ENCODE data around the gene ZCCHC24.
A peak's percentile ranks its signal among the peaks of the same experiment; 100 is the strongest.

ZCCHC24 gene

DNA sequence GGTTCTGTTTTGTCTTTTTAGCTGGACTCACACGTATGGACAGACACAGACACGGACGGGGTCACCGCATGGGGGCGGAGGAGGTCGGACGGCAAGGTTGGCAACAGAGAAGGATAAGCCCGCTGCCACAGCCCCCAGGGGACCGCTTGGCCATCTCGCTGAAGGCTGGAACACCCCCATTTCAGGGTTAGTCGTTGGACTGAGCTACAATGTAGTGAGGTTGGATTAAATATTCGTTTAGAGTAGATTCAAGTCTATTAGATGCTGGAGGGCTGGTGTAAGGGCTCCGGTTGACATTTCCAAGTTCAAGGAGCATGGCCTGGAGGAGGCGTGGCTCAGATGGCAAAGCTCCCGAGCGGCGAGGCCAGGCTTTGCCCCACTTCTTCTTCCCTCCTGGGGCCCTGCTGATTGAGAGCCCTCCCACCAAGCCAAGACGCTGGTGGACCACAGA, 62.9 kb downstream of the ZCCHC24 start:
- no peak for DNase-seq (ENCODE audit: low spot score)

- DNase-seq (ENCODE audit: low spot score): peak; percentile 96
Observed at GRCh38 chr10:79381804-79382221, 63.6 kb downstream of the ZCCHC24 start.

- no peak for DNase-seq (ENCODE audit: low spot score)
Observed at GRCh38 chr10:79380946-79381721, 64.3 kb downstream of the ZCCHC24 start.

DNA sequence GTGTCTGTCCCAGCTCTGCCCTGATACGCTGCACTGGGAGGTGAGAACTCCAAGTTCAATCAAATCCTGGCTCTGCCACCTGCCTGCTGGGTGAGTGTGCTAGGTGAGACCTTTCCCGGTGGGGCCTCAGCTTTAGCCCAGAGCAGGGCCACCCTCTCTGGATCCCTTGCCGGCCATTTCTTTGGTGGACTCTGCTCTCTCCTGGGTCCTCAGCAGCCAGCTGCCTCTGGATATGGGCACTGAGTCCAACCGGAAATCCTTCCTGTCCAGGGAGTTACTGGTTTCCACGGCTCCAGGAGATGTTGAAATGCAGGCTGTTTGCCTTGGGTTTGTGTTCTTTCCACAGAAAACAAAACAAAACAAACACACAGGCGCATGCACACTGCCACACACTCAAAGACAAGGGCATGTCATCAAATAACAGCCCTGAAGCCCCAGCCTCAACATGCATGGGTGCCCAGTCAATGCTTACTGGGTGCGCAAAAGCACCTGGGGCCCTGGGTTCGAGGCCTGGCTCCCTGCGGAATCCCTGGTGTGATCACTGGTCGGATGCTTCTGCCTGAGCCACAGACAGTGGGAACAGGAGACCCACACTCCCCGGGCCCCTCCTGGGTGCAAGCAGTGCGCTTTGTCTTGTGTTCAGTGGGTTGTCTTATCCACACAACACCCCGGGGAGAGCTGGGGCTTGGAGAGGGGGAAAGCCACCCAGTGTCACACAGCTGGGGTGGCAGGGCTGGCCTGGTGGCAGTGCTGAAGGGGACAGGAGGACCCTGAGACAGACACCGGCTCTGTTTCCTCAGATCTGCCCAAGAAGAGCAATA, 65.1 kb downstream of the ZCCHC24 start:
- DNase-seq (ENCODE audit: low spot score): peak; percentile 71

- DNase-seq (ENCODE audit: low spot score): no peak
Observed at GRCh38 chr10:79379512-79380124, 65.8 kb downstream of the ZCCHC24 start.

DNA sequence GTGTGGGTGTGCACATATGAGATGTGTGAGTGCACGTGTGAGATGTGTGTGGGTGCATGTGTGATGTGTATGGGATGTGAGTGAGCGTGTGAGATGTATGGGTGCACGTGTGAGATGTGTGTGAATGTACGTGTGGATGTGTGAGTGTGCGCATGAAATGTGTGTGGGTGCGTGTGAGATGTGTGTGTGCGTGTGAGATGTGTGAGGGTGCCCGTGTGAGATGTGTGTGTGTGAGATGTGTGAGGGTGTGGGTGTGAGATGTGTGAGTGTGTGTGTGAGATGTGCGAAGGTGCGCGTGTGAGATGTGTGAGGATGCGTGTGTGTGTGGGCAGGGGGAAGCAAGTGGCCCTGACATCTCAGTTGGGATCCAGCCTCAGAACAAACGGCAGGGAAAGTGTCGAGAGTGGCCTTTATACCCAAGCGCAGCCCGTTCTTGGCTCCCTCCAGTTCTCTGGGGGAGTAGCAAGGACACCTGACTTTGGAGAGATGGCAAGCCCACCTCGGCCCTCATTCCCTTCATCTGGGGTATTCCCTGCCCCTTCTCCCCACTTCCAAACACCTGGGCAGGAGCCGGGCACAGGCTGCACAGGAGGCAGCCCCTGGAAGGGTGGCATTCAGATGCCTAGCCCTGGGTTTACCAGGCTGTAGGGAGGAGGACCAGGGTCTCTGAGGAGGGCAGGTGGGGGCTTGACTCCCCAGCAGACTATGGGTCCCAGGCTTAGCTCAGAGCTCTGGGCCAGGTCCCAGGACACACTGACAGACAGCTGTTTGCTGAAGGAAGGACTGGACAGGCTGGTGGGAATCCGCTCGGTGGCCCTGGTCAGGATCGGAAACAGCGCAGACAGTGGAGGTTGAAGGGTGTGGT, 66.5 kb downstream of the ZCCHC24 start:
- DNase-seq (ENCODE audit: low spot score): no peak

DNA sequence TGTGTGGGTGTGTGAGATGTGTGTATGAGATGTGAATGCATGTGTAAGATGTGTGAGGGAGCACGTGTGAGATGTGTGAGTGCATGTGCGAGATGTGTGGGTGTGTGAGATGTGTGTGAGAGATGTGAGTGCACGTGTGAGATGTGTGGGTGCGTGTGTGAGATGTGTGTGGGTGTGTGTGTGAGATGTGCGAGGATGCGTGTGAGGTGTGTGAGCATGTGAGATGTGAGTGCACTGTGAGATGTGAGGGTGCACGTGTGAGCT, 67.1 kb downstream of the ZCCHC24 start:
- DNase-seq (ENCODE audit: low spot score): no peak

DNA sequence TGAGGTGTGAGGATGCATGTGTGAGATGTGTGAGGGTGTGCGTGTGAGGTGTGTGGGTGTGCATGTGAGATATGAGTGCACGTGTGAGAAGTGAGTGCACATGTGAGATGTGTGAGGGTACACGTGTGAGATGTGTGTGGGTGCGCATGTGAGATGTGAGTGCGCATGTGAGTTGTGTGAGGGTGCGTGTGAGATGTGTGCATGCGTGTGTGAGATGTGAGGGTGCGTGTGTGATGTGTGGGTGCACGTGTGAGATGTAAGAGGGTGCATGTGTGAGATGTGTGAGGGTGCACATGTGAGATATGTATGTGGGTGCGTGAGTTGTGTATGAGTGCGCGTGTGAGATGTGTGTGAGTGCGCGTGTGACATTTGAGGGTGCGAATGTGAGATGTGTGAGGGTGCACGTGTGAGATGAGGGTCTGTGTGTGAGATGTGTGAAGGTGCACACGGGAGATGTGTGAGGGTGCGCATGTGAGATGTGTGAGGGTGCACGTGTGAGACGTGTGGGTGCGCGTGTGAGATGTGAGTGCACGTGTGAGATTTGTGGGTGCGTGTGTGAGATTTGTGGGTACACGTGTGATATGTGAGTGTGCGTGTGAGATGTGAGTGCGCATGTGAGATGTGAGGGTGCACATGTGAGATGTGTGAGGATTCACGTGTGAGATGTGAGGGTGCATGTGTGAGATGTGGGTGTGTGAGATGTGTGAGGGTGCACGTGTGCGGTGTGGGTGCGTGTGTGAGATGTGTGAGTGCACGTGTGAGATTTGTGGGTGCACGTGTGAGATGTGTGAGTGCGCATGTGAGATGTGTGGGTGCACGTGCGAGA, 67.7 kb downstream of the ZCCHC24 start:
- no peak for DNase-seq (ENCODE audit: low spot score)

DNA sequence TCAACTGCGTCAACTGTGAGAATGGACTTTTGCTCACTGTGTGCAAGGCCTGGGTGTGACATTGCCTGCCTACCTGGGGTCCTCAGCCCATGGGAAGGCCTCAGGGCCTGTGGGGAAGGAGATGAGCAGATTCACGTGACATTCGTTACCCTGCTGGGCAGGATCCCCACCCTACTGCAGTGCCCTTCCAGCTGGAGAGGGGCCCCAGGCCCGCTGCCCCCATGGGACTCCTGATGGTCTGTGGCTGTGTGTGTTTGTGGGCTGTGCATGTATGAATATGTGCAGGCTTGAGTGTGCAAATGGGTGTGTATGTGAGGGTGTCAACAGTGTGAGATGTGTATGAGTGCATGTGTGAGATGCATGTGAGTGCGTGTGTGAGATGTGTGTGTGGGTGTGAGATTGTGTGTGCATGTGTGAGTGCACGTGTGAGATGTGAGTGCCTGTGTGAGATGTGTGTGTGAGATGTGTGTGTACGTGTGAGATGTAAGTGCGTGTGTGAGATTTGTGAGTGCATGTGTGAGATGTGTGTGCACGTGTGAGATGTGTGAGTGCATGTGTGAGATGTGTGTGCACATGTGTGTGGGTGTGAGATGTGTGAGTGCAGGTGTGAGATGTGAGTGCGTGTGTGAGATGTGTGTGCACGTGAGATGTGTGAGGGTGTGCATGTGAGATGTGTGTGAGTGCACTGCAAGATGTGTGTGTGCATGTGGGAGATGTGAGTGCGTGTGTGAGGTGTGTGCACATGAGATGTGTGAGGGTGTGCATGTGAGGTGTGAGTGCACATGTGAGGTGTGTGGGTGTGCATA, 68.5 kb downstream of the ZCCHC24 start:
- no peak for DNase-seq (ENCODE audit: low spot score)

GRCh38 chr10:79376078-79376628, 69.3 kb downstream of the ZCCHC24 start:
- DNase-seq (ENCODE audit: low spot score): no peak

DNA sequence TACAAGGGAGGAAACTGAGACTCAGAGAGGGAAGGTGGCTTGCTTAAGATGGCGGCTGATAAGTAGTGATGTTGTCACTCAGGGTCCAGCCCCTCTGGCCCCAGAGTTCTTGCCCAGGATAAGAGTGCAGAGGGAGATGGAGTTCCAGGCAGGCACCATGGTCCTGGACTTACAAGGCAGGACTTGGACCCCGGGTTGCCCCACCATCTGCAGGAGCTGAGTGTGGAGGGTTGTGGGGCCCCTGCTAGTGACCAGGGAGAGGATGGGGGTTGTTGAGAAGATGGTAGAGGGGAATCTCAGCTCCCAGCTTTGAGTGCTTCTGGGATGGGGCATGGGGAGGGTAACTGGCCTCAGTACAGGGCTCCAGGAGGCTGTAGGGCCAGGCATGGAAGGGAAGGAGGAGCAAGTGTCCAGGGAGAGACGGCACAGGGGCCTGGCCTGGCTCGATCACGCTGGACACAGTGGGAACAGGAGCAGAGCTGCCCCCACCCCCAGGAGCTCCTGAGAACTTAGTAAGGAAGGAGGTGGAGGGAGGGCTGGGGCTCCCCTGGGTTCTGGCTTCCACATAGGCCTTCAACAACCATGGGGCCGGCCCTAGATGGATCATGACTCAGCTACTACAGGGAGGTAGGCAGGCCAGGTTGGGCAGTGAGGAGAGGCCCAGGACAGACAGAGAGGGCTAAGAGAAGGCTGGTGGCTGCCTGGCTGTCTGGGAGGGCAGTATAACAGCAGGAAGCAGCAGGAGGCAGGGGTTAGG, 69.9 kb downstream of the ZCCHC24 start:
- DNase-seq (ENCODE audit: low spot score): peak; percentile 39

DNA sequence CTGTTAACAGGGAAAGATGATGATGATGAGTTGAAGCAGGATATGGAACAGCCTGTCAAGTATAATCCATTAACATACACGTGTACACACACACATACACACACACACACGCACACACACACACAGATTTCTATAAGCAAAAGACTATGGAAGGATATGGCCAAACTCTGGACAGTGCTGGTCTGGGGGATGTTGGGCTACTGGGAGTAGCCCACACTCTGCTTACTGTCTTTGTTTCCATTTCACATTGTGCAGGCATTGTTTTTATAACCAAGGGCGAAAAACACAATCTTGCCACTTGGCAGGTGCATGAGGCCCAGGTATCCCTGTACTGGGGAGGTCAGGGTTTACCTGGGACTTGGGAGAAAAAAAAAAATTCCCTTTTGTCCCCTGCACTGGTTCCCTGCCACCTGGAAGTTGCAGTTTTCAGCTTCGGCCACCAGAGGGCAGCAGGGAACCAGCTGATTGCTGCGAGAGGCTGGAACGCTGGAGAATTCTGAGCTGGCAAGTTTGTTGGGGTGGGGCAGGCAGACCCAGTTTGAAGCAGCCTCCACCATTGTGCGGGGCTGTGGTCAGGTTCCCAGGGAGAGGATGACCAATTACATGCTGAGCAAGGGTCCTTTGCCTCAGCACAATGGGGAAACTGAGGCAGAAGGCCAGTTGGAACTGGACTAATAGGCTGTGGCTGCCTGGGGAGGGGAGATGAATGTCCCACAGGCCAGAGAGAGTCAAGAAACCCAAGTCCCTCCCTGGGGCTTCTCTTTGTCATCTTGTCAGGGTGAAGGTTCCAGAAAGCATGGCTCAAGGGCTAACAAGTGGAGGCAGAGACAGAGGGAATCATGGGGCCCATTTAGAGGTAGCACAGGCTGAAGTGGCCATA, 70.9 kb downstream of the ZCCHC24 start:
- peak; percentile 82 for DNase-seq (ENCODE audit: low spot score)

GRCh38 chr10:79372871-79373270, 72.6 kb downstream of the ZCCHC24 start:
- no peak for DNase-seq (ENCODE audit: low spot score)

DNA sequence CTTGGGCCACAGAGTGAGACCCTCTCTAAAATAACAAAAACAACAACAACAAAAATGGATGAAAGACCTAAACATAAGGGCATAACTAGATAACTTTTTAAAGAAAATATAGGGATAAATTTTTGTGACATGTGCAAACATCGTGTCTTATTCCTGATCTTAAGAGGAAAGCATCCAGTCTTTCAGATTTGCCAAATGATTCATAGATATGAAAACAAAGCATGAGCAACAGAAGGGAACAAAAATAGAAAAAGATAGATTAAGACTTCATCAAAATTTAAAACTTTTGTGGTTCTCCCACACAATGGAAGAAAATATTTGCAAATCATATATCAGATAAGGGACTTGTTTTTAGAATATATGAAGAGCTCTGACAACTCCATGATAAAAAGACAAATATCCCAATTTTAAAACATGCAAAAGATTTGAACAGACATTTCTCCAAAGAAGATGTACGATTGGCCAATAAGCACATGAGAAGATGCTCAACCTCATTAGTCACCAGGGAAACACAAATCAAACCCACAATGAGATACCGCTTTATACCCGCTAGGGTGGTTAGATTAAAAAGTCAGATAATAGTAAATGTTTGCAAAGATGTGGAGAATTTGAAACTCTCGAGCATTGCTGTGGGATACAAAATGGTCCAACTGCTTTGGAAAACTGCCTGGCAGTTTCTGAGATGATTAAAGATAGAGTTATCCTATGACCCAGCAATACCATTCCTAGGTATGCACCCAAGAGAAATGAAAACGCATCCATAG, 77.8 kb downstream of the ZCCHC24 start:
- no peak for DNase-seq (ENCODE audit: low spot score)

- DNase-seq (ENCODE audit: low spot score): no peak
Observed at GRCh38 chr10:79361726-79362397, 83.6 kb downstream of the ZCCHC24 start.

DNA sequence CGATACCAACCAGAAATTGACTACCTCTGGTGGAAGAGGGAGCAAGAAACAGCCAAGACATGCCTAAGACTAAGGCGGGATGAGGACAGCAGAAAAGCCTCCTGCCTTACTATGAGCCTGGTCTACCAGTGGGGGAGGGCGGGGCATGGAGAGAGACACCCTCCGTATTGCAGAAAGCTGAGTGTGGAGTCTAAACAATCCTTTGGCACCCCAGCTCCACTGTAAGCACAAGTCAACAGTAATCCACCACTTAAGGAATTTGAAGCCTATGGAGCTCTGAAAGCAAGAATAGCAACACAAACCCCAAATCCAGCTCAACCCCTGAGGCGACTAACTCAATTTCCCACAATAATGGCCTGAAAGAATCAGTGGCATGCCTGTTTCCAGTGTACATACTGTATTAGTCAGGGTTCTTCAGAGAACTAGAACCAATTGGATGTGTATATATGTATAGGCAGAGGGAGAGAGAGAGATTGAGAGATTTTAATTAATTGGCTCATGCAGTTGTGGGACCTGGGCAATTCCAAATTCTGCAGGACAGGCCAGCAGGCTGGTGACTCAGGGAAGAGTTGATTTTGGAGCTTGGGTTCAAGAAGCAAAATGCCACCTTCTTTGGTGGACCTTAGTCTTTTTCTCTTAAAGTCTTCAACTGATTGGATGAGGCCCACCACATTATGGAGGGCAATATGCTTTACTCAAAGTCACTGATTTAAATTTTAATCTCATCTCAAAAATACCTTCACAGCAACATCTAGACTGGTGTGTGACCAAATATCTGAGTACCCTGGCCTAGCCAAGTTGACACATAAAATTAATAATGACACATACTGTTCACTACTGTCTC, 84.7 kb downstream of the ZCCHC24 start:
- no peak for DNase-seq (ENCODE audit: low spot score)
